ENCODE results near the gene MT1HL1.

DNA sequence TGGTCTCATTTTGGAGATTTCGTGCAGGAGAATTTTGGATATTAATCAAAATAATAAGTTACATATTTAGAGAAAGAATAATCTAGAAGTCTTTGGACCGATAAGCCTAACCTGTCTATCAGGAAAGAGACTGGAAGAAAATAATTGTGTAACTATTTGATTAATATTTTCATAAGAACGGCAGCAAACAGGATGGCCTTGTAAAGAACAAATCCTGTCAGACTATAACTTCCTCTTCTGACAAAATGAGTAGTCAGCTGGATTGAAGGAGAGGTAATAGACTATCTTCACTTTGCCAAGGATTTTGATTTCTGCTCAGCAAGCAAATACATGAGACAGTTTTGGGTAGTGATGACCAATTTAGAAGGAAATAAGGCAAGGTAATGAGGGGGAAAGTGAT lies 25.0 kb upstream of the MT1HL1 start:
- TF ChIP-seq, protein P1, sequence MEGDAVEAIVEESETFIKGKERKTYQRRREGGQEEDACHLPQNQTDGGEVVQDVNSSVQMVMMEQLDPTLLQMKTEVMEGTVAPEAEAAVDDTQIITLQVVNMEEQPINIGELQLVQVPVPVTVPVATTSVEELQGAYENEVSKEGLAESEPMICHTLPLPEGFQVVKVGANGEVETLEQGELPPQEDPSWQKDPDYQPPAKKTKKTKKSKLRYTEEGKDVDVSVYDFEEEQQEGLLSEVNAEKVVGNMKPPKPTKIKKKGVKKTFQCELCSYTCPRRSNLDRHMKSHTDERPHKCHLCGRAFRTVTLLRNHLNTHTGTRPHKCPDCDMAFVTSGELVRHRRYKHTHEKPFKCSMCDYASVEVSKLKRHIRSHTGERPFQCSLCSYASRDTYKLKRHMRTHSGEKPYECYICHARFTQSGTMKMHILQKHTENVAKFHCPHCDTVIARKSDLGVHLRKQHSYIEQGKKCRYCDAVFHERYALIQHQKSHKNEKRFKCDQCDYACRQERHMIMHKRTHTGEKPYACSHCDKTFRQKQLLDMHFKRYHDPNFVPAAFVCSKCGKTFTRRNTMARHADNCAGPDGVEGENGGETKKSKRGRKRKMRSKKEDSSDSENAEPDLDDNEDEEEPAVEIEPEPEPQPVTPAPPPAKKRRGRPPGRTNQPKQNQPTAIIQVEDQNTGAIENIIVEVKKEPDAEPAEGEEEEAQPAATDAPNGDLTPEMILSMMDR (IDR thresholded peaks at IDR 0.05): no peak
- no peak for TF ChIP-seq CREB1 (CRISPR knock-in tag; IDR thresholded peaks at IDR 0.05)
- TF ChIP-seq, protein P2, sequence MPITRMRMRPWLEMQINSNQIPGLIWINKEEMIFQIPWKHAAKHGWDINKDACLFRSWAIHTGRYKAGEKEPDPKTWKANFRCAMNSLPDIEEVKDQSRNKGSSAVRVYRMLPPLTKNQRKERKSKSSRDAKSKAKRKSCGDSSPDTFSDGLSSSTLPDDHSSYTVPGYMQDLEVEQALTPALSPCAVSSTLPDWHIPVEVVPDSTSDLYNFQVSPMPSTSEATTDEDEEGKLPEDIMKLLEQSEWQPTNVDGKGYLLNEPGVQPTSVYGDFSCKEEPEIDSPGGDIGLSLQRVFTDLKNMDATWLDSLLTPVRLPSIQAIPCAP (CRISPR knock-in tag; IDR thresholded peaks at IDR 0.05): no peak
- no peak for TF ChIP-seq SMAD4 (CRISPR knock-in tag; IDR thresholded peaks at IDR 0.05)
